Suprapubic skin (tissue), 4 donors: Measurements from ENCODE around the gene MCF2L.

ENCODE experiments used
- CTCF ChIP-seq, 2 donors: fragments of 200-600 bp in 1 of 2; fragments of 450-650 bp in 1 of 2; sonication (generic) in 1 of 2; IDR thresholded peaks; one replicate each; pipeline ENCODE4 v1.5.1; 2016 to 2019; ENCODE audit warnings: antibody characterized with exemption in 2 of 2, mild to moderate bottlenecking in 1 of 2, moderate library complexity in 1 of 2
- POLR2A ChIP-seq, 2 donors: fragments of 450-650 bp; IDR thresholded peaks; one replicate each; pipeline ENCODE4 v1.6.1; 2017; ENCODE audit warnings: antibody characterized with exemption in 2 of 2, mild to moderate bottlenecking in 2 of 2, moderate library complexity in 2 of 2
- POLR2AphosphoS5 ChIP-seq, 3 donors: sonication (generic); formaldehyde crosslinking; IDR thresholded peaks; one replicate each; pipeline ENCODE4 v1.6.1; 2017; ENCODE audit warnings: antibody characterized with exemption in 3 of 3

GRCh38 chr13:113125506-113126264 lies 156.7 kb downstream of the MCF2L start:
- no peak for TF ChIP-seq CTCF (IDR thresholded peaks at IDR 0.05)
- TF ChIP-seq POLR2A (IDR thresholded peaks at IDR 0.05), result no peak
- no peak for TF ChIP-seq POLR2AphosphoS5 (IDR thresholded peaks at IDR 0.05)
